T-helper 2 cell treated with Interferon-gamma antibody and Interleukin-4, amounts not matched to agents 5 μg/mL and 100 μg/mL, for 36 hours (primary cell): Measurements from ENCODE around the gene ATP1B1.
"Not testable (repeated sequence)": the region's sequence is repeated elsewhere in the genome, so short reads cannot be mapped to it uniquely, and the experiment has no call there.

Experiments used
- DNase-seq: peaks from one replicate; pipeline ENCODE4 v3.0.0; 2021; ENCODE audit warnings: low spot score
- H3K27ac Mint-ChIP-seq: one replicate; pipeline ENCODE4 v1.8.0; 2021; ENCODE audit warnings: mild to moderate bottlenecking, mixed read lengths
- H3K27me3 Mint-ChIP-seq: one replicate; pipeline ENCODE4 v1.8.0; 2021; ENCODE audit warnings: low read depth, mixed read lengths
- H3K36me3 Mint-ChIP-seq: one replicate; pipeline ENCODE4 v1.8.0; 2021; ENCODE audit warnings: low read depth, mixed read lengths
- H3K4me1 Mint-ChIP-seq: one replicate; pipeline ENCODE4 v1.8.0; 2021; ENCODE audit warnings: low read depth, mixed read lengths
- H3K4me3 Mint-ChIP-seq: one replicate; pipeline ENCODE4 v1.8.0; 2022; ENCODE audit warnings: mild to moderate bottlenecking, moderate library complexity, mixed read lengths
- H3K9me3 Mint-ChIP-seq: one replicate; pipeline ENCODE4 v1.8.0; 2021; ENCODE audit warnings: mixed read lengths

The ATP1B1 gene

DNA sequence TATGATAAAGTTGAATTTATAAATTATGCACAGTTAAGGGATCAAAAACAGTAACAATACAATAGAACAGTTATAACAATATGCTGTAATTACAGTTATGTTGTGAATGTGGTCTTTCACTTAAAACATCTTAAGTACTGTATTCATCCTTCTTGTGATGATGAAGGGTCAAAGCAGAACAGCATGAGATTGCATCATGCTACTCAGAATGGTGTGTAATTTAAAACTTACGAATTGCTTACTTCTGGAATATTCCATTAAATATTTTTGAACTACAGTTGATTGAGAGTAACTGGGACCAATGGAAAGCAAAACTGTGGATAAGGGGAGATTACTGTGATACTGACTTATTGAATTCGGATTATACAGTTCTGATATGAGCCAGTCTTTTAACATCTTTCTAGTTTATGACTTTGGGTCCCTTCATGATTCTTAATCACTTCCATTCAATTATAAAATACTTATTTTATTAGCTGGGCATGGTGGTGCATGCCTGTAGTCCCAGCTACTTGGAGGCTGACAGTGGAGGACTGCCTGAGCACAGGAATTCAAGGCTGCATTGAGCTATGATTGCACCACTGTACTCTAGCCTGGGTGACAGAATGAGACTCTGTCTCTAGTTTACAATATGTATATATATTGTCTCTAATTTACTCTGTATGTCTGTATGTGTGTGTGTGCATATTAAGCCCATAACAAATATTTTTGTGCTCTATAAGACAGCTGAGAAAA lies 43.2 kb downstream of the ATP1B1 start:
- no peak overlapping the region for H3K27ac Mint-ChIP-seq

DNA sequence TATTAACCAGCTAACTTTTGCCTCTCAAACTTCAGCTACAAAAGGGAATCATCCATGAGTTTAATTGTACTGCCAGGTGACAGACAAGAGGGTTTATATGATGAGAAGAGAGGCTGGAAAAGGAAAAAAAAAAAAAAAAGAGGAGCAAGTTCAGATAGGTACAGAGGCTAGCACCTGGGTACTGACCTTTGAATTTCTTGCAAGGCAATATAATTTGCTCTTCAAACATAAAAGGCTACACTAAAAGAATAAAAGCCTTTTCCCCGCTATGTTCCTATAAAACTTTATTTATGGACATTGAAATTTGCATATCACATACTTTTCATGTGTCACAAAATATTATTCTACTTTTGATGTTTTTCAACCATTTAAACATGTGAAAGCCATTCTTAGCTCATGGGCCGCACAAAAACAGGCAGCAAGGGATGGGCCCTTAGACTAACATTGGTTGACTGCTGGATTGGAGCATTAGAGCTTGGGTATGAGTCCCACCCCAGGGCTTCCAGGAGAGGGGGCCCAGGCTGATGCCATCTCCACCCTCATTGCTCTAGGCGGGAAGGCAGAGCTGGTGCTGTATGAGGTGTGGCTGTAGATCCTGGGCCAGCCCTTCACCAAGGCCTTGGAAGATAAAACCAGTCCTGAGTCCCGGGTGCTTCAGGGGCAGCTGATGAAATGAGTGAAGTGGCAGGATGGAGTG lies 44.3 kb downstream of the ATP1B1 start:
- no peaks in the 10 kb centered on the region for H3K27me3 Mint-ChIP-seq
- no peaks in the 10 kb centered on the region for H3K4me1 Mint-ChIP-seq
- H3K4me3 Mint-ChIP-seq, result no peak overlapping the region
- no peak overlapping the region for H3K27ac Mint-ChIP-seq
- no peak for DNase-seq
- H3K9me3 Mint-ChIP-seq, result no peaks in the 10 kb centered on the region
- no peaks in the 10 kb centered on the region for H3K36me3 Mint-ChIP-seq

More for the DNA sequence above, 43.2 kb downstream of the ATP1B1 start:
- no peak overlapping the region for H3K4me3 Mint-ChIP-seq
- peaks cover 2% of the 10 kb centered on the region for H3K27me3 Mint-ChIP-seq
- no peaks in the 10 kb centered on the region for H3K9me3 Mint-ChIP-seq
- no peak for DNase-seq
- no peaks in the 10 kb centered on the region for H3K36me3 Mint-ChIP-seq
- no peaks in the 10 kb centered on the region for H3K4me1 Mint-ChIP-seq

DNA sequence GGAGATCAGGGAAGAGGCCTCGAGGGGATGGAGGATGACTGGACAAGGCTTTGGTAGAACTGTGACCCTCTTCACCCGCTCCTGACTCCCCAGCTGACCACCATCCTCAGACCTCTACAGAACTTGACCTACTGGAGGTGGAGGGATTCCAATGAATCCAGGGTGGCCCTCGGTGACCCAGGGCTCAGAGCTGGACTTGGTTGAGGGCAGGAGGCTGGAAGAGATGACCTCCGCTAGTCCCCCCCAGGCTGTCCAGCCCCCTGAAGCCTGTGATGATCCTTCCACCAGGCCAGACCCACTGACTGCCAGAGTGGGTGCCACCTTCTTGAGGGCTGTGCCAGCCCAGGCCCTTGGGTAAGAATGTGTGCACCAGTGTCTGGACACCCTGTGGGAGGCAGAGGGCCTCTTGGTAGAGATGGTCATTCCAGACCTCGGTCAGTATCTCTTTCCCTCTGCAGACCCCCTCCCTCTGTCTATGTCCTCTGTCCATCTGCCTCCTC lies 44.9 kb downstream of the ATP1B1 start:
- Mint-ChIP-seq H3K27ac (no peak overlapping the region), H3K27me3 (no peaks in the 10 kb centered on the region), H3K9me3 (no peaks in the 10 kb centered on the region), H3K36me3 (no peaks in the 10 kb centered on the region), H3K4me1 (no peaks in the 10 kb centered on the region), H3K4me3 (no peak overlapping the region)
- DNase-seq, result no peak

DNA sequence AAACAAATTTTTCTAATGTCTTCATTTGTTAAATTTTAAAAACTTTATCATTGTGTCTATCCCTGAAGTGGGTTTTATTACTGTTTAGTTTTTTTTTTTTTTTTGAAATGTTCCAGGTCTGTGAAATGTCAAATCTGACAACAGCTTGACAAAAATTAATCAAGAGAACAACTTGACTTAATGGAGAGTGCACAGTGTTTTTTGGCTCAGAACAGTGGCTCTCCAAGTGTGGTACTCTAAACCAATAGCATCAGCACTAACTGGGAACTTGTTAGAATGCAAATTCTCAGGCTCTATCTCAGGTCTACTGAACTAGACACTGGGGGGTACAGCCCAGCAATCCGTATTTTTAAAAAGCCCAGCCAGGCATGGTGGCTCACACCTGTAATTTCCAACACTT lies 49.2 kb downstream of the ATP1B1 start:
- H3K4me1 Mint-ChIP-seq, result no peaks in the 10 kb centered on the region
- H3K4me3 Mint-ChIP-seq, result no peak overlapping the region
- H3K27me3 Mint-ChIP-seq, result no peaks in the 10 kb centered on the region
- DNase-seq, result no peak
- no peaks in the 10 kb centered on the region for H3K36me3 Mint-ChIP-seq
- no peak overlapping the region for H3K27ac Mint-ChIP-seq
- H3K9me3 Mint-ChIP-seq, result no peaks in the 10 kb centered on the region

DNA sequence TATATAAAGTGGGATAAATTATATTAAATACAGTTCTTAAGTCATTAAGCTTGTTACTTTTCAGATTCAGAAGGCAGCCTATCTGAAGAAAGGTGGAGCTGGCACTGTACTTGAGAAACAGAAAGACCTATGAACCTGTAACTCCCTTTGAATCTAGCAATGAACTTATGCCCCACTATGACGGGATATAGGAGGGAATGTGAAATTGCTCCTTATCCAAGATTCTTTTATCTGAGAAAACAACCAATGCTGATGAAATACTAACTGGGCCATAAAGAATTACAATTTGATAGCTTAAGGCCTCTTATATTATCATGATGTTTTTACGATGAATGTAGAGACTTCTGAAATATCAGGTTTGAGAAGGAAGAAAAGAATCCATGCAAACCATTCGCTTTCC lies 50.1 kb downstream of the ATP1B1 start:
- Mint-ChIP-seq H3K27me3 (no peaks in the 10 kb centered on the region), H3K4me1 (no peaks in the 10 kb centered on the region), H3K4me3 (no peak overlapping the region), H3K27ac (no peak overlapping the region), H3K36me3 (no peaks in the 10 kb centered on the region), H3K9me3 (no peaks in the 10 kb centered on the region)
- DNase-seq, result no peak

DNA sequence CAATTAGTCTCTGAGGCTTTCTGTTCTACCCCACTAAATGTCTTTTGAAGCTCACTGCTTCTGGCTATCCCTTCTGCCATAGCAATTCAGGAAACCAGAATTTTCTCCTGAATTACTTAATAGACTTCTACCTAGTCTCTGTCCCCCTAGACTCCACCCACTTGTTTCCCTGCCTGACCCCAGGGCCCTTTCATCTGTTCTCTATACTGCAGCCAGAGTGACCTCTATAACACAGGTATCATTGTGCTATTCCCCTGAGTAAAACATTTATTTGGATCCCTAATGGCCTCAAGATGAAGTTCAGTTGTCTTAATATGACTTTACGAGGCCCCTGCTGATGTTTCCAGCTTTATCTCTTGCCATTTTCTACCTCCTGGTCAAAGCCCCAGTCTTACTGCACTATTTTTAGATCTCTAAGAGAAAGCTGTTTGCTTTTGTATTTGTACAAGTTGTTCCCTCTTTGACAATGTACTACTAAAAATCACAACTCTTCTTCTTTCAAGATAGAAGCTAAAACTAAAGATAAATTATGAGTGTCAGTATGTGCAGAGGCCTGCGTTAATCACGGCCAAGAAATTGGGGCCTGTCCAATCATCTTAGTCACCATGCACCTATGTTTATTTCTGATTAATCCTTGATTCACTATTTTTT lies 54.5 kb downstream of the ATP1B1 start:
- Mint-ChIP-seq H3K4me3 (no peak overlapping the region), H3K27me3 (no peaks in the 10 kb centered on the region), H3K27ac (no peak overlapping the region), H3K36me3 (no peaks in the 10 kb centered on the region), H3K9me3 (no peaks in the 10 kb centered on the region), H3K4me1 (peaks cover 6% of the 10 kb centered on the region)
- no peak for DNase-seq

DNA sequence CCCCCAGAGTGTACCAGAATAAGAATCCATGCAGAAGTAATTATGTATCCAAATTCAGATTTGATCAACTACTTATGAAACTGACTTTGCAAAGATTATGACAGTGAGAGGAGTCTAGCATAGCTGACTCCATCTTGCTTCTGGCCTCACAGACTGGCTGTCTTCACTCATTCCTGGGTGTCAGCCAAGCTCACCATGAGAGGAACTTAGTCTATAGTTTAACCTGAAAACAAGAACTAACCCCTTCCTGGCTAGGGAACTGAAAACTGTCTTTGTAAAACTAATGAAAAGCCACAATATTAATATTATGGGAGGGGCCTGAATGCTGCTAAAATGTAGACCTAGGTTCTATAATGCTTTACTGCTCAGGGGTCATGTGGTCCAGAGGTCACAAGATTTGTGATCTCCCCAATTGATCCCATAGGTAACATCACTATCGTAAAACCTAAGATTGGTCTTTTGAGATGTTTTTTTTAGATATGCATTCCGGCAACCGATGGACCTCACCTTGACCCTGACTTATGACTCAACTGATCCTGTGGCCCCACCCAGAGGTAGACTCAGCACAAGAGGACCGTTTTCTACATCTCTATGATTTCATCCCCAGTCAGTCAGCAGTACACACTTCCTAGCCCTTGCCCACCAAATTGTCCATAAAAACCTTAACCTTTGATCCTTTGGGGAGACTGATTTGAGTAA lies 55.2 kb downstream of the ATP1B1 start:
- no peaks in the 10 kb centered on the region for H3K27me3 Mint-ChIP-seq
- no peak overlapping the region for H3K4me3 Mint-ChIP-seq
- H3K36me3 Mint-ChIP-seq, result no peaks in the 10 kb centered on the region
- DNase-seq, result no peak
- H3K27ac Mint-ChIP-seq, result no peak overlapping the region
- no peaks in the 10 kb centered on the region for H3K9me3 Mint-ChIP-seq
- peaks cover 6% of the 10 kb centered on the region for H3K4me1 Mint-ChIP-seq

DNA sequence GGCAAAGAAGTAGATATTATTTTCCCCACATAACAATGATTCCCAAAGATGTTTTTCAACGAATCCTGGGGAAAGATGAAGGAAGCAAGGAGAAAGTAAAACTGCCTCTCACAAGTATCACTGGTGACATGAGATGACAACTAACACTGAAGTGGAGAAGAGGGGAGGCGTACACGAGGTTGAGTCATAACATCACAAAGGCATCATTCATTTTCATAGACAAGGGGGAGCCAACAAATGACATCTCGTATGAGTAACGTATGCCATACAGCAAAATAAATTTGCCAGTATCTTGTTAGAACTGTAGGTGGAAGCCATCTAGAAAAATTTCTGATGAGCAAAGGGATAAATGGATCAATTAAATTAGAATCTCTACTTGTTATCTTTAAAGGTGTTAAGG lies 56.6 kb downstream of the ATP1B1 start:
- Mint-ChIP-seq H3K4me1 (peaks cover 6% of the 10 kb centered on the region), H3K27me3 (no peaks in the 10 kb centered on the region), H3K27ac (no peak overlapping the region), H3K9me3 (no peaks in the 10 kb centered on the region), H3K36me3 (no peaks in the 10 kb centered on the region), H3K4me3 (no peak overlapping the region)
- DNase-seq, result peak; percentile 39

DNA sequence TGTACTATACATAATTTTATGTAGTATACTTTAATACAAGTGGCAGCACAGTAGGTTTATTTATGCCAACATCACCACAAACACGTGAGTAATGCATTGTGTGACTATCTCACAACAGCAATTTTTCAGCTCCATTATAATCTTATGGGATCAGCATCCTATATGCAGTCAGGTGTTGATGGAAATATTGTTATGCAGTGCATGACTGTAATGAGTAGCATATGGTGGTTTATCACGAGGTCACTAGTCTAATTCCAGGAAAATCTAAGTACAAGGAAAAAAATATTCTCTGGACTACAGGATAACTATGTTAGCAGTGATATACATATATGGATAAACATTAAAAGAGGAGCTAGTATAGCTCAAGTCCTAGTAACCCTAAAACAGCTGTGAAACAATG lies 69.0 kb downstream of the ATP1B1 start:
- Mint-ChIP-seq H3K27ac (no peak overlapping the region), H3K9me3 (no peaks in the 10 kb centered on the region), H3K27me3 (no peaks in the 10 kb centered on the region), H3K36me3 (no peaks in the 10 kb centered on the region), H3K4me3 (no peak overlapping the region), H3K4me1 (no peaks in the 10 kb centered on the region)
- no peak for DNase-seq

DNA sequence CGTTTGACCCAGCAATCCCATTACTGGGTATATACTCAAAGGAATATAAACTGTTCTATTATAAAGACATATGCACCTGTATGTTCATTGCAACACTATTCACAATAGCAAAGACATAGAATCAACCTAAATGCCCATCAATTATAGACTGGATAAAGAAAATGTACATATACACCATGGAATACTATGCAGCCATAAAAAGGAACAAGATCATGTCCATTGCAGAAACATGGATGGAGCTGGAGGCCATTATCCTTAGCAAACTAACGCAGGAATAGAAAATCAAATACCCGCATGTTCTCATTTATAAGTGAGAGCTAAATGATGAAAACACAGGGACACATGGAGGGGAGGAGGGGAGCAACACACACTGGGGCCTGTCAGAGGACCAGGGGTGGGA lies 72.9 kb downstream of the ATP1B1 start:
- not testable (repeated sequence) for H3K36me3 Mint-ChIP-seq, H3K4me3 Mint-ChIP-seq, H3K9me3 Mint-ChIP-seq, H3K4me1 Mint-ChIP-seq, H3K27ac Mint-ChIP-seq, H3K27me3 Mint-ChIP-seq, DNase-seq

DNA sequence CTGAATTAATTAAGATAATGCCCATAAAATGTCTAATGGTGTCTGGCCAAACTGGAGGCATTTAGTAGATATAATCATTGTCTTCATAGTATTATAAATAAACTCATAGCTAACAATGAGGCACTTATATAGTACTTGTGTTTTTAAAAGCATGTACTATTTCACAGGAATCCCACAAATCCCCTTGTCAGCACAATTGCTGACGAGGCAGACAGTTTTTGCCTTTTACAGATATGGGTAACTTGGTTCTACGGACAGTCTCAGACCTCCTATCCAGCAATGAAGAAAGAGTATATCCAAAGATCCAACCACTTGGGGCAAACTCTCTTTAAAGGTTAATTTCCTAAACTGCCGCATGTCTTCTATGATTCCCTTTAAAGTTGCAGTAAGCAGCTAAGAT lies 73.7 kb downstream of the ATP1B1 start:
- Mint-ChIP-seq H3K4me3 (no peak overlapping the region), H3K27me3 (no peaks in the 10 kb centered on the region), H3K36me3 (no peaks in the 10 kb centered on the region), H3K9me3 (no peaks in the 10 kb centered on the region), H3K4me1 (no peaks in the 10 kb centered on the region), H3K27ac (no peak overlapping the region)
- DNase-seq, result no peak
